Spinal cord (tissue), 10 donors: Measurements from ENCODE around the gene PLCB1. TPM values are rescaled to one million over a fixed set of nuclear protein-coding genes. Genes with fewer than 3 reads are reported as not detected.

Experiments
- DNase-seq, 6 donors: peaks; one replicate each; pipeline versions ENCODE4 v3.0.0 to v3.0.0-alpha.2; 2013 to 2015; ENCODE audit warnings: low spot score in 6 of 6, low read depth in 4 of 6
- H3K27ac ChIP-seq: one replicate; pipeline ENCODE4 v1.5.1; 2013; ENCODE audit warnings: low read depth, low read length, control low read depth
- H3K27me3 ChIP-seq: one replicate; pipeline ENCODE4 v1.6.1; 2013; ENCODE audit warnings: low read length; ENCODE audit not compliant: control insufficient read depth, insufficient read depth
- H3K36me3 ChIP-seq: one replicate; pipeline ENCODE4 v1.6.1; 2013; ENCODE audit warnings: low read length; ENCODE audit not compliant: control insufficient read depth, insufficient read depth
- H3K4me1 ChIP-seq: one replicate; pipeline ENCODE4 v1.6.1; 2013; ENCODE audit warnings: low read length; ENCODE audit not compliant: control insufficient read depth, insufficient read depth
- H3K4me3 ChIP-seq: one replicate; pipeline ENCODE4 v1.5.1; 2013; ENCODE audit warnings: low read depth, low read length, control low read depth
- H3K9me3 ChIP-seq: one replicate; pipeline ENCODE4 v1.6.1; 2013; ENCODE audit warnings: low read length; ENCODE audit not compliant: control insufficient read depth, insufficient read depth
- WGBS: methylation state at CpG from one replicate; pipeline ENCODE4 v1.1.5; 2013; ENCODE audit warnings: missing lambda C conversion rate; ENCODE audit not compliant: insufficient coverage; 5-methylcytosine and 5-hydroxymethylcytosine counted together
- polyA plus RNA-seq, 2 donors: library from polyadenylated mRNA; unstranded; fragments of 120-200 nt; gene quantifications; one replicate each; pipeline ENCODE4 v1.2.1, GENCODE V29; 2013; ENCODE audit not compliant: insufficient read length in 2 of 2
- total RNA-seq, 2 donors: library from RNA; depleted of rRNA in 1 of 2; stranded (reverse); fragments of 120-200 nt in 1 of 2; fragments of >200 nt in 1 of 2; gene quantifications; one replicate each; pipeline versions ENCODE4 v1.2.3 to v1.2.4, GENCODE V29; 2013 to 2014
- donor health status: healthy.

The PLCB1 gene
- total and polyA plus RNA-seq, 4 donors, result 42.9 to 111 (median 88.2) TPM

- WGBS, result 87% methylated on average over 8 of the region's 13 CpGs
- no peak overlapping the region for H3K27ac ChIP-seq
Observed at GRCh38 chr20:8144282-8145245, 12.5 kb downstream of the PLCB1 start.

DNA sequence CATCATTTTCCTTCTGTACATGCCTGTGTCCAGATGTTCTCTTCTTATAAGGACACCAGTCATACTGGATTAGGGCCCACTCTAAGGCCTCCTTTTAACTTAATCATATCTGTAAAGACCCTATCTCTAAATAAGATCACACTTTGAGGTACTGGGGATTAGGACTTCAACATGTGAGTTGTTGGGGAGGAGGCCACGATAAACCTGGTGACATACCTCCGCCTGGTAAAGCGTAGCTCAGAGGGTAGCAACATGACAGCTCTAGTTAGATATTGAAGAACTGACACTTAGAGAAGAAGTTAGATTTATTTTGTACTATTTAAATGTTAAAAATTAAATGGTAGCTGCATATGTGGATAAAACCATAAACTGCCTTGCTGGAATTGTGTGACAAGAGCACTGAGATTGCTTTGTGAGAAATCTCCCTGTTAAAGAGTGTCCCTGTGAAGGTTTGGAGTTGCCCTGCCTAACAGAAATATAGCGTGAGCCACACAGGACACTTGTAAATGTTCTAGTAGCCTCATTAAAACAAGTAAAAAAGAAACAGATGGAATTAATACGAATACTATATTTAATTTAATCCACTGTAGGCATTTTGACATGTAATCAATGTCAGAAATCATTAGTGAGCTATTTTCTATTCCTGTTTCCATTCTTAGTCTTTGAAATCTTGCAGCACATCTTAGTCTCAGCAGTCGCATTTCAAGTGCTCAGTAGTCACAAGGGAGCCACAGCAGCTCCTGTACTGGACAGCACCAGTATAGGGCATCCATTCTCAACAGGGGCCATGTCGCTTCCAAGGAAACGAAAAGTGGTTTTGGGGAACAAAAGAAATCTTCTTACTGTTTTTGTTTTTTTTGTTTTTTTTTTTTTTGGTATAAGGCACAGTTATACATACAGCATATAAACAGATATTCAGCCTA lies 13.4 kb downstream of the PLCB1 start:
- no peak for DNase-seq
- H3K36me3 ChIP-seq, result no peaks in the 10 kb centered on the region
- H3K9me3 ChIP-seq, result no peaks in the 10 kb centered on the region
- H3K27me3 ChIP-seq, result no peaks in the 10 kb centered on the region
- WGBS, result 92% methylated on average over 2 of the region's 8 CpGs
- H3K4me1 ChIP-seq, result no peaks in the 10 kb centered on the region
- H3K4me3 ChIP-seq, result no peak overlapping the region
- H3K27ac ChIP-seq, result no peak overlapping the region

More at GRCh38 chr20:8144282-8145245, 12.5 kb downstream of the PLCB1 start:
- Histone ChIP-seq H3K36me3 (no peaks in the 10 kb centered on the region), H3K4me3 (no peak overlapping the region), H3K27me3 (no peaks in the 10 kb centered on the region), H3K4me1 (no peaks in the 10 kb centered on the region), H3K9me3 (no peaks in the 10 kb centered on the region)
- no peak for DNase-seq

GRCh38 chr20:8147476-8147875 lies 15.4 kb downstream of the PLCB1 start:
- Histone ChIP-seq H3K9me3 (no peaks in the 10 kb centered on the region), H3K4me1 (no peaks in the 10 kb centered on the region), H3K27ac (no peak overlapping the region), H3K36me3 (no peaks in the 10 kb centered on the region), H3K4me3 (no peak overlapping the region), H3K27me3 (no peaks in the 10 kb centered on the region)
- 63% methylated on average over 3 of the region's 3 CpGs for WGBS
- DNase-seq, result no peak

DNA sequence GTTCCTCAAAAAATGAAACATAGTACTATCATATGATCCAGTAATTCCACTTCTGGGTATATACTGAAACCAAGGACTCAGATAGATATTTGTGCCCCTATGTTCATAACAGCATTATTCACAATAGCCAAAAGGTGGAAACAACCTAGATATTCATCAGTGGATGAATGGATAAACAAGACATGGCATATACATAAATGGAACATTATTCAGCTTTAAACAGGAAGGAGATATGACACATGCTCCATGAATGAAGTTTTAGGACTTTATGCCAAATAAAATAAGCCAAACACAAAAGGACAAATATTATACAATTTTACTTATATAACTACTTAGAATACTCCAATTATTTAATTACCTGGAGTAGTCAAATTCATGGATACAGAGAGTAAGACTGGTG lies 16.4 kb downstream of the PLCB1 start:
- Histone ChIP-seq H3K9me3 (no peaks in the 10 kb centered on the region), H3K4me3 (no peak overlapping the region), H3K27ac (no peak overlapping the region), H3K27me3 (no peaks in the 10 kb centered on the region), H3K36me3 (no peaks in the 10 kb centered on the region), H3K4me1 (no peaks in the 10 kb centered on the region)
- no peak for DNase-seq

DNA sequence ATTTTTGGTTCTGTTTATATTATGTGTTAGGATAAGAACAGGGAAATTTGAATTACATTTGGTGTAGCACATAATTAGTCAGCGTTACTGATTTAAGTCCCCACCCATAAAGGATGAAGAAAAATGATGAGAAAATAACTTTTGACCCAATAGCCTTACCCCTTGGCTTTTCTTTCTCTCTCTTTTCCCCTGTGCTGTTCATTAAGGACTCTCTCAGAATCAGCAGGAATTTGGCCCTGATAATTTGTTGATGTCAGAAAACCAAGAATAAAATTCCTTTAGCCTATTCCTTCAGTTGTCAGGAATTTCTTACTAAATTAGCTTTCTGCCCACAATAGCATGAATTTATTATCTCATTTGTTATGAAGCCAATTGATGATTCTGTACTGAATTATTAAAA lies 18.5 kb downstream of the PLCB1 start:
- no peak for DNase-seq
- H3K36me3 ChIP-seq, result no peaks in the 10 kb centered on the region
- H3K4me1 ChIP-seq, result no peaks in the 10 kb centered on the region
- no peak overlapping the region for H3K4me3 ChIP-seq
- no peaks in the 10 kb centered on the region for H3K9me3 ChIP-seq
- H3K27ac ChIP-seq, result no peak overlapping the region
- no CpG with 5 or more reads among the region's 1 CpG for WGBS
- H3K27me3 ChIP-seq, result no peaks in the 10 kb centered on the region

- H3K27me3 ChIP-seq, result no peaks in the 10 kb centered on the region
- H3K4me1 ChIP-seq, result no peaks in the 10 kb centered on the region
- WGBS, result no CpG with 5 or more reads among the region's 5 CpGs
- peak in 1 of 6 donors; percentile 11 for DNase-seq
- no peaks in the 10 kb centered on the region for H3K36me3 ChIP-seq
- H3K27ac ChIP-seq, result peak overlapping the region; percentile 40
- no peaks in the 10 kb centered on the region for H3K9me3 ChIP-seq
- H3K4me3 ChIP-seq, result no peak overlapping the region
Observed at GRCh38 chr20:8151372-8151771, 19.3 kb downstream of the PLCB1 start.

DNA sequence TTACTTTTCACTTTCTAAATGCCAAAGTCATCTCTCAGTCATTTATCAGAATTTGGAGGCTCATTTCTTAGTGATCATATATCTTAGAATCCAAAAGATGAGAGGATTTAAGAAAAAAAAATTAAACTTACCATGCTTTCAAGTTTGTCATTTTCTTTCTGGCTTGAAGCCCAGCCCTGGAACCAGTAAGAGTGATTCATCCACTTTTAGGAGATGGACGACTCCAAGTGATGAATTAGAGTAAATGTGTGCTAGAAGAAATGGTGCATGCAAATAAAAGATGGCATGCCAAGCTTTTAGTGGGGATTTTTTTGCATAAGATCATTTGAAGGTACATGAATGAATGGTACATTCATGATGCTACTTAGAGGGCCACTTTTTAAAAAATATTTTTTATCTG lies 20.1 kb downstream of the PLCB1 start:
- WGBS, result 33% methylated on average over 1 of the region's 1 CpG
- Histone ChIP-seq H3K36me3 (no peaks in the 10 kb centered on the region), H3K27me3 (no peaks in the 10 kb centered on the region), H3K9me3 (no peaks in the 10 kb centered on the region), H3K4me3 (no peak overlapping the region), H3K27ac (no peak overlapping the region), H3K4me1 (no peaks in the 10 kb centered on the region)
- peak in 2 of 6 donors; percentile 61 to 66 for DNase-seq

DNA sequence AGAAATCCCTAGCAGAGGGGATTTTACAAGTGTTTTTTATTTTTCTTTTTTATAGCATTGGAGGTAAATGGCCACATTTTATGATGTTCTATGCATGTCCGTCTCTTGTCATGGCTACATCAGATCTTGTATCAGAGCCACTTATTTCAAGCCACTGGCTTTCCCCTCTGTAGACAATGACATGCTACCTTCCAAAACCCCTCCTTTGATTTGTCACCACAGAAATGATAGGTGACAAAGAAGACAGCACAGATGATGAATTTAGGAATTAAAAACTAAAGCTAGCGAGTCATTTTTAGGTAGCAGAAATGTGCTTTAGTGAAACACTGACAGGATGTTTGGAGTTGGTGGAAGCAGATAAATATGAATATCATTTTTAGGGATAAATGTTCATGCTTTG lies 20.8 kb downstream of the PLCB1 start:
- Histone ChIP-seq H3K36me3 (no peaks in the 10 kb centered on the region), H3K27me3 (no peaks in the 10 kb centered on the region), H3K9me3 (no peaks in the 10 kb centered on the region), H3K4me1 (no peaks in the 10 kb centered on the region), H3K4me3 (no peak overlapping the region), H3K27ac (no peak overlapping the region)
- 100% methylated on average over 1 of the region's 2 CpGs for WGBS
- DNase-seq, result no peak

GRCh38 chr20:8153281-8153908 lies 21.3 kb downstream of the PLCB1 start:
- no peak overlapping the region for H3K27ac ChIP-seq
- WGBS, result no CpG with 5 or more reads among the region's 3 CpGs
- no peaks in the 10 kb centered on the region for H3K4me1 ChIP-seq
- peak in 1 of 6 donors; percentile 36 for DNase-seq
- H3K9me3 ChIP-seq, result no peaks in the 10 kb centered on the region
- no peaks in the 10 kb centered on the region for H3K36me3 ChIP-seq
- H3K4me3 ChIP-seq, result no peak overlapping the region
- no peaks in the 10 kb centered on the region for H3K27me3 ChIP-seq
